PFSK-1 (cell line): ENCODE measurements around the gene ATP11A.

Experiments
- FOXP2 ChIP-seq: optimal IDR thresholded peaks from 2 replicates; pipeline ENCODE3; 2011; ENCODE audit warnings: borderline replicate concordance, control low read depth, inconsistent platforms; ENCODE audit not compliant: insufficient read depth; ENCODE audit errors: extremely low read length, extremely low read depth
- POLR2AphosphoS5 ChIP-seq: IDR thresholded peaks from 2 replicates; pipeline ENCODE4 v1.6.1; 2012; ENCODE audit warnings: low read depth, mild to moderate bottlenecking, control low read depth, low read length, moderate library complexity
- SIN3A ChIP-seq: IDR thresholded peaks from 2 replicates; pipeline ENCODE4 v1.6.1; 2012; ENCODE audit warnings: mild to moderate bottlenecking, low read length, moderate library complexity, borderline replicate concordance; ENCODE audit not compliant: insufficient read depth
- TAF1 ChIP-seq: IDR thresholded peaks from 2 replicates; pipeline ENCODE4 v1.6.1; 2012; ENCODE audit warnings: low read length, control low read depth, borderline replicate concordance; ENCODE audit not compliant: insufficient read depth
- TF ChIP-seq, protein P1 (sequence below), 2 experiments: IDR thresholded peaks; 2 replicates each; pipeline versions ENCODE4 v1.6.1 to v1.8.0; 2011 to 2012; ENCODE audit warnings: low read depth in 2 of 2, low read length in 2 of 2, control low read depth in 1 of 2, inconsistent platforms in 1 of 2, mild to moderate bottlenecking in 1 of 2, moderate library complexity in 1 of 2; ENCODE audit not compliant: insufficient read depth in 1 of 2

Gene ATP11A

DNA sequence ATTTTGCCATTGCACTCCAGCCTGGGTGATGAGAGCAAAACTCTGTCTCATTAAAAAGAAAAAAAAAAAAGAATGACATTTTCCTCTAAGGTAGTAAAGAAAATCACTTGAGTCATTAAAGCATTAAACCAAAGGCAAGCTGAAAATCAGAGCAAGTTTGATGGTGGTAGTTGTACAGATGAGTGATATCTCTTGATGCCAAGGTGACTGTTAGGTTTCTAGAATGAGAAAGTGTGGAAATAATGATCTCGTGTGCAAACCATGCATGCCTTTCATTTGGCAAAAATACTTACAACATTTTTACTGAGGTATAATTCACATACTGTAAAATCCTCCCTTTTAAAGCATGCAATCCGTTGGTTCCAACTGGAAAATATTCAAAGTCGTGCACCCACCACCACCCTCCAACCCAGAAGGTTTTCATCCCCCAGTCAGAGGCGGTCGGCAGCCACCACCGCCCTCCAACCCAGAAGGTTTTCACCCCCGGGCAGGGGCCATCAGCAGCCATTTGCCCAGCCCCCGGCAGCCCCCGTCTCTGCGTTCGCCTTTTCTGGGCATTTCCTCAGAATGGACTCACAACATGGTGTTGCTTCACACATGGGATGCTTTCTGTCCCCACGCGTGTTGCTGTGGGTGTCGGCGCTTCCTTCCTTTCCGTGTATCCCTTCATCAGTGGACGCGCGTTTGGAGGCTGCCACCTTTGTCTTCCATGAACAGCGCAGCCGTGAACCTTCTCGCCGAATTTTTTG, 90.2 kb downstream of the ATP11A start:
- no peak for TF ChIP-seq SIN3A
- TF ChIP-seq POLR2AphosphoS5: no peak
- TF ChIP-seq TAF1: no peak

DNA sequence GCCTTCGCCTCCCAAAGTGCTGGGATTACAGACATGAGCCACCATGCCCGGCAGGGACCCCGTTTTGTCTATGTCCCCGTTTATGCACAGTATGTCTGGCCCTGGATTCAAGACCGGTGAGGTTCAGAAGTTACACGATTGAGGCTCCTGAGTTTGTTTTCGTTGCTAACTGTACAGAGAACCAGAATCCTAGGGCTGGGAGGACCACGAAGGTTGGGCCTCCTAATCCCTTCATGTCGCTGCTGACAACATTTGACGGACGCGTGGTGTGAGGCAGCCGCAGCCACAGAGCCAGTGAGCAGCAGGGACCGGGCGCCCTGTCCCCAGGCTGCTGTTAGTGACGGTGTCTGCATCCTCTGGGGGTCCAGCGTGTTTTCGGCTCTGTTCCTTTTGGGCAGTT, 91.4 kb downstream of the ATP11A start:
- no peak for TF ChIP-seq TAF1
- TF ChIP-seq SIN3A: no peak
- TF ChIP-seq FOXP2: no peak
- TF ChIP-seq, protein P1, sequence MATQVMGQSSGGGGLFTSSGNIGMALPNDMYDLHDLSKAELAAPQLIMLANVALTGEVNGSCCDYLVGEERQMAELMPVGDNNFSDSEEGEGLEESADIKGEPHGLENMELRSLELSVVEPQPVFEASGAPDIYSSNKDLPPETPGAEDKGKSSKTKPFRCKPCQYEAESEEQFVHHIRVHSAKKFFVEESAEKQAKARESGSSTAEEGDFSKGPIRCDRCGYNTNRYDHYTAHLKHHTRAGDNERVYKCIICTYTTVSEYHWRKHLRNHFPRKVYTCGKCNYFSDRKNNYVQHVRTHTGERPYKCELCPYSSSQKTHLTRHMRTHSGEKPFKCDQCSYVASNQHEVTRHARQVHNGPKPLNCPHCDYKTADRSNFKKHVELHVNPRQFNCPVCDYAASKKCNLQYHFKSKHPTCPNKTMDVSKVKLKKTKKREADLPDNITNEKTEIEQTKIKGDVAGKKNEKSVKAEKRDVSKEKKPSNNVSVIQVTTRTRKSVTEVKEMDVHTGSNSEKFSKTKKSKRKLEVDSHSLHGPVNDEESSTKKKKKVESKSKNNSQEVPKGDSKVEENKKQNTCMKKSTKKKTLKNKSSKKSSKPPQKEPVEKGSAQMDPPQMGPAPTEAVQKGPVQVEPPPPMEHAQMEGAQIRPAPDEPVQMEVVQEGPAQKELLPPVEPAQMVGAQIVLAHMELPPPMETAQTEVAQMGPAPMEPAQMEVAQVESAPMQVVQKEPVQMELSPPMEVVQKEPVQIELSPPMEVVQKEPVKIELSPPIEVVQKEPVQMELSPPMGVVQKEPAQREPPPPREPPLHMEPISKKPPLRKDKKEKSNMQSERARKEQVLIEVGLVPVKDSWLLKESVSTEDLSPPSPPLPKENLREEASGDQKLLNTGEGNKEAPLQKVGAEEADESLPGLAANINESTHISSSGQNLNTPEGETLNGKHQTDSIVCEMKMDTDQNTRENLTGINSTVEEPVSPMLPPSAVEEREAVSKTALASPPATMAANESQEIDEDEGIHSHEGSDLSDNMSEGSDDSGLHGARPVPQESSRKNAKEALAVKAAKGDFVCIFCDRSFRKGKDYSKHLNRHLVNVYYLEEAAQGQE (IDR thresholded peaks at IDR 0.05; ENCODE audit: insufficient read depth in 1 of 2, low read depth in 2 of 2, low read length in 2 of 2): no peak
- no peak for TF ChIP-seq POLR2AphosphoS5

DNA sequence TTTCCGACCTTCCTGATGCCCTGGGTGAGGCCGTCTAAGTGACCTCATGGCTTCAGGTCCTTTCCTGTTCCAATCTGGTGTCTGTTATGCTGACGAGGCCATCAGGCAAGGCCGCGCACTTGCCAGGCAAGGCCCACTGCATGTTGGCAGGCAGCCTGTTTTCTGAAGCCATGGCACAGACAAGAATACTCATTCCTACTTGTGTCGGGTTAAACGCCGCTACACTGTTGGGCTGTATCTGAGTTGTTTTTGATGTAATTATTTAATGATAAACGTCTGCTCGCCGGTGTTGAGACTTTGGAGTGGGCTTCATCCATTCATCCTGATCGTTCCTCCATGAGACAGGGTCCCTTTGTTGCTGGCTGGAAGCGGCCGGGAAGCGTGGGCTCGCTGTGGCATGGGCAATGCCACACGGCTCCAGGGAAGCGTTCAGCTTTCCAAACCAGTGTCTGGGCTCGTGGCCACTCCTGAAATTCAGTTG, 92.1 kb downstream of the ATP11A start:
- TF ChIP-seq SIN3A: no peak
- TF ChIP-seq, protein P1 (IDR thresholded peaks at IDR 0.05; ENCODE audit: insufficient read depth in 1 of 2, low read depth in 2 of 2, low read length in 2 of 2): no peak
- TF ChIP-seq TAF1: no peak
- TF ChIP-seq POLR2AphosphoS5: no peak
- TF ChIP-seq FOXP2: no peak

DNA sequence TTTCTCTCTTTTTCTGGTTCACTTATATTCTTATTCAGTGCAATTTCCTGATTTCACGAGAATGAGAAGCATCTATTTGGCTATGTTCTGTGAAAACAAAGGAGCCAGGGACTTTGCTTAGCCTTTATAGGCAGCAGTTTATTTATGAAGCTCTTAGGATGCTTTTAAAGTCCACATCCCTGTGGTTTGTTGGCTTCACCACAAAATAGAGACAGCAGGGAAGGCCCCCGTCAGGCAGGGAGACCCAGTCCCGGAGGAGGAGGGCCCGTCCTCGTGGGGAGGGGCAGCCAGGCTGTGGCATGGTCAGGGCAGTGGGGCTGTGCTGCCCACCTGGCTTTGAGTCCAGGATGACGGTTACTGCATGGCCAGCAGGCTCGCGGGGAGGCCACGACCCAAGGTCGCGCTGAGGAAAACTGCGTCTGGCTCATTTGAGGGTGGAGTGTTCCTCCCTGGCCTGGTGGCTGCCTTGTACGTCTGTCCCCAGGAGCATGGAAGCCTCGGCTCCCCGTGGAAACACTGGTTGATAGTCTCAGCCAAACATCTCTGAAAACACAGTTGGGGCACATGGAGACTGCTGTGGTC, 92.7 kb downstream of the ATP11A start:
- TF ChIP-seq POLR2AphosphoS5: no peak
- TF ChIP-seq, protein P1 (IDR thresholded peaks at IDR 0.05; ENCODE audit: insufficient read depth in 1 of 2, low read depth in 2 of 2, low read length in 2 of 2): no peak
- no peak for TF ChIP-seq TAF1
- no peak for TF ChIP-seq FOXP2
- no peak for TF ChIP-seq SIN3A

DNA sequence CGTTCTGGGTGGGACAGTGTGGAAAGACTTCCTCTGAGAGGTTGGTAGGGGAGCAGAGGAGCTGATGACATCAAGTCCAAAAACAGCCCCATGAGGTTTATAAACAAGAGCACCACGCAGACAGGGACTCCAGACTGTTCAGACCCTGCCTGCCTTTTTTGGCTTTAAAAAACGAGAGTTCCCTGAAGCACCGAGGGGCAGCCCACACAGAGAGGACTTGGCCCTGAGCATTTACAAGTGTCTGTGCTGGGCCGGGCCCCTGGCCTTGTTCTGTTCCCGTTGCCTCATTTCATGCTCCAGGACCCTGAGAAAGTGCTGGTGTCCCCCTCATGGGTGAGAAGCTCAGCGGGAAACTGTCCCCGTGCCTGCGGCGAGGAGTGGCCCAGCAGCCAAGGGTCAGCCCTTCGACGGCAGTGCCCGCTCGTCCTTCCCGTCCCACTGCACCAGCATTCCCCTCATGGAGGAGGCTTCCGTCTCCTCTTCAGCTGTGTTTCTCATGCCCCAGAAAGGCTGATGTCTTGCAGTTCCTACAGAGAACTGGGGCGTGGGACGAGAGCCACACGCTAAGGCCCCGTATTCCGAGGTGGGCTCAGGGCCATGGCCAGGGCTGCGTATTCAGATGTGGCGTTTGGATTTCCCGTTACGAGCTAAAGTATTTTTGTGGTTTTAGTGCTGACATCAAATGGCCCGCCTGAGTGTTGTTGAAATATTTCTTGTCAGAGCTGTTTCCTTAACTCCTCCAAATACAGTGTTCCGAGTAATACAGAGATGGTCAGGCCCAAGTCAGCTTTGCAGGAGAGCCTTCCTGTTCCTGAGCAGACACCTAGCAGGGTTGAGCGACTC, 93.5 kb downstream of the ATP11A start:
- TF ChIP-seq, protein P1 (IDR thresholded peaks at IDR 0.05; ENCODE audit: insufficient read depth in 1 of 2, low read depth in 2 of 2, low read length in 2 of 2): no peak
- TF ChIP-seq FOXP2: no peak
- TF ChIP-seq SIN3A: no peak
- TF ChIP-seq TAF1: no peak
- TF ChIP-seq POLR2AphosphoS5: no peak
